CD14-positive monocyte (primary cell): Measurements from ENCODE around the gene TPK1. TPM values are rescaled to one million over a fixed set of nuclear protein-coding genes. Genes with fewer than 3 reads are reported as not detected.

ENCODE experiments used
- DNase-seq, 3 donors: peaks; one replicate each; pipeline ENCODE4 v3.0.0-alpha.2; 2011 to 2022
- H2AFZ ChIP-seq: 2 replicates; pipeline ENCODE4 v1.6.0; 2012; ENCODE audit warnings: mild to moderate bottlenecking, low read depth, low read length, inconsistent platforms; ENCODE audit not compliant: insufficient read depth, poor library complexity, severe bottlenecking
- H3K27ac ChIP-seq, 2 donors: 1 replicate in 1 of 2; 2 replicates in 1 of 2; pipeline ENCODE4 v1.5.1; 2012 to 2013; ENCODE audit warnings: low read length in 2 of 2, control low read depth in 1 of 2, inconsistent platforms in 1 of 2, low read depth in 1 of 2, mild to moderate bottlenecking in 1 of 2
- H3K27me3 ChIP-seq, 2 donors: one replicate each; pipeline versions ENCODE4 v1.6.0 to v1.6.1; 2011 to 2013; ENCODE audit warnings: low read length in 2 of 2; ENCODE audit not compliant: control insufficient read depth in 2 of 2, insufficient read depth in 2 of 2
- H3K36me3 ChIP-seq, 2 donors: replicated peaks in 1 of 2; 1 replicate in 1 of 2; 2 replicates in 1 of 2; pipeline versions ENCODE4 v1.5.1 to v1.6.1; 2012 to 2013; ENCODE audit warnings: low read length in 2 of 2, control low read depth in 1 of 2, inconsistent platforms in 1 of 2, mild to moderate bottlenecking in 1 of 2; ENCODE audit not compliant: insufficient read depth in 2 of 2, control insufficient read depth in 1 of 2
- H3K4me1 ChIP-seq, 2 donors: 1 replicate in 1 of 2; 2 replicates in 1 of 2; pipeline versions ENCODE4 v1.5.1 to v1.6.1; 2012 to 2013; ENCODE audit warnings: low read length in 2 of 2, control low read depth in 1 of 2, inconsistent platforms in 1 of 2, mild to moderate bottlenecking in 1 of 2, moderate library complexity in 1 of 2; ENCODE audit not compliant: insufficient read depth in 2 of 2, control insufficient read depth in 1 of 2
- H3K4me2 ChIP-seq: replicated peaks from 2 replicates; pipeline ENCODE3; 2012; ENCODE audit warnings: low read length, moderate library complexity, mild to moderate bottlenecking; ENCODE audit not compliant: poor library complexity, severe bottlenecking; ENCODE audit errors: extremely low read depth
- H3K4me3 ChIP-seq, 3 experiments: fragments of 200-600 bp in 1 of 3; sonication (generic) in 1 of 3; replicated peaks in 1 of 3; 1 replicate in 2 of 3; 2 replicates in 1 of 3; pipeline ENCODE4 v1.5.1; 2011 to 2013; ENCODE audit warnings: low read length in 3 of 3, mild to moderate bottlenecking in 3 of 3, control low read depth in 2 of 3, low read depth in 2 of 3, inconsistent platforms in 1 of 3, moderate library complexity in 1 of 3
- H3K79me2 ChIP-seq: 2 replicates; pipeline ENCODE4 v1.6.0; 2012; ENCODE audit warnings: mild to moderate bottlenecking, control low read depth, inconsistent platforms, low read length, moderate library complexity; ENCODE audit not compliant: insufficient read depth
- H3K9ac ChIP-seq: 2 replicates; pipeline ENCODE4 v1.6.0; 2017; ENCODE audit warnings: low read length, mild to moderate bottlenecking; ENCODE audit not compliant: insufficient read depth, poor library complexity, severe bottlenecking
- H3K9me3 ChIP-seq, 2 donors: replicated peaks in 1 of 2; 1 replicate in 1 of 2; 2 replicates in 1 of 2; pipeline versions ENCODE4 v1.5.1 to v1.6.1; 2012 to 2013; ENCODE audit warnings: low read length in 2 of 2, control low read depth in 1 of 2; ENCODE audit not compliant: control insufficient read depth in 1 of 2, insufficient read depth in 1 of 2
- H4K20me1 ChIP-seq: 2 replicates; pipeline ENCODE4 v1.6.0; 2012; ENCODE audit warnings: mild to moderate bottlenecking, low read length, control low read depth, moderate library complexity; ENCODE audit not compliant: insufficient read depth
- H3K27ac Mint-ChIP-seq, 7 donors: one replicate each; pipeline ENCODE4 v1.8.0; 2020; ENCODE audit warnings: mild to moderate bottlenecking in 7 of 7, mixed read lengths in 7 of 7, moderate library complexity in 6 of 7, inconsistent platforms in 2 of 7
- H3K27me3 Mint-ChIP-seq, 3 donors: one replicate each; pipeline ENCODE4 v1.8.0; 2021 to 2022; ENCODE audit warnings: low read depth in 3 of 3, mild to moderate bottlenecking in 3 of 3, mixed read lengths in 3 of 3, moderate library complexity in 3 of 3, inconsistent platforms in 1 of 3
- H3K36me3 Mint-ChIP-seq, 2 donors: one replicate each; pipeline ENCODE4 v1.8.0; 2020; ENCODE audit warnings: mixed read lengths in 2 of 2, inconsistent platforms in 1 of 2, mild to moderate bottlenecking in 1 of 2
- H3K4me1 Mint-ChIP-seq: one replicate; pipeline ENCODE4 v1.8.0; 2020; ENCODE audit warnings: mild to moderate bottlenecking, mixed read lengths
- H3K4me3 Mint-ChIP-seq, 2 donors: one replicate each; pipeline ENCODE4 v1.8.0; 2020; ENCODE audit warnings: mild to moderate bottlenecking in 2 of 2, mixed read lengths in 2 of 2, moderate library complexity in 1 of 2
- H3K9me3 Mint-ChIP-seq, 7 donors: one replicate each; pipeline ENCODE4 v1.8.0; 2020 to 2022; ENCODE audit warnings: mixed read lengths in 7 of 7, mild to moderate bottlenecking in 6 of 7, moderate library complexity in 6 of 7, inconsistent platforms in 2 of 7
- CTCF ChIP-seq: fragments of 200-600 bp; IDR thresholded peaks from one replicate; pipeline ENCODE4 v1.8.0; 2022; ENCODE audit warnings: antibody characterized with exemption, mild to moderate bottlenecking
- WGBS: methylation state at CpG from one replicate; pipeline ENCODE4 v1.1.5; 2013; ENCODE audit warnings: missing lambda C conversion rate; ENCODE audit not compliant: insufficient coverage; 5-methylcytosine and 5-hydroxymethylcytosine counted together
- intact Hi-C, 2 donors: fragments of 100-400 bp; cut with micrococcal nuclease; formaldehyde crosslinking; loops; one replicate each; pipeline versions ENCODE4 v1.15.0 to v1.15.1; 2023
- polyA plus RNA-seq, 3 donors: library from polyadenylated mRNA; depleted of rRNA in 1 of 3; unstranded in 2 of 3; stranded (reverse) in 1 of 3; fragments of 300-500 nt in 2 of 3; fragments of >200 nt in 1 of 3; fragmentation: Illumina TruSeq in 2 of 3; gene quantifications; 1 replicate in 2 of 3; 2 replicates in 1 of 3; pipeline ENCODE4 v1.2.3, GENCODE V29; 2012 to 2021

TPK1 gene
- polyA plus RNA-seq, 3 donors, result 18.9 to 33.8 (median 33.1) TPM

GRCh38 chr7:144452064-144452463, 383.8 kb downstream of the TPK1 start:
- TF ChIP-seq CTCF, result no peak
- Mint-ChIP-seq H3K36me3 (peaks cover 0 to 7% of the 10 kb centered on the region in 2 donors), H3K27ac (no peak overlapping the region), H3K4me3 (no peak overlapping the region), H3K27me3 (peaks cover 0 to 1% (median 1%) of the 10 kb centered on the region in 3 donors), H3K9me3 (peaks cover 0 to 5% (median 2%) of the 10 kb centered on the region in 7 donors), H3K4me1 (no peaks in the 10 kb centered on the region)
- Histone ChIP-seq H3K9ac (no peak overlapping the region), H3K36me3 (peaks cover 0 to 4% of the 10 kb centered on the region in 2 donors), H3K4me3 (no peak overlapping the region), H3K27me3 (no peaks in the 10 kb centered on the region), H4K20me1 (no peaks in the 10 kb centered on the region), H3K4me2 (no peak overlapping the region), H3K4me1 (no peaks in the 10 kb centered on the region), H3K79me2 (no peaks in the 10 kb centered on the region), H3K9me3 (no peaks in the 10 kb centered on the region), H3K27ac (no peak overlapping the region), H2AFZ (no peak overlapping the region)
- intact Hi-C loops, result no loop called here
- WGBS, result no CpG with 5 or more reads among the region's 5 CpGs
- DNase-seq, result no peak

- Histone ChIP-seq H4K20me1 (no peaks in the 10 kb centered on the region), H3K4me2 (no peak overlapping the region), H3K4me1 (no peaks in the 10 kb centered on the region), H2AFZ (no peak overlapping the region), H3K27me3 (no peaks in the 10 kb centered on the region), H3K36me3 (no peaks in the 10 kb centered on the region), H3K9me3 (no peaks in the 10 kb centered on the region), H3K79me2 (no peaks in the 10 kb centered on the region), H3K27ac (no peak overlapping the region), H3K4me3 (no peak overlapping the region), H3K9ac (no peak overlapping the region)
- DNase-seq, result no peak
- no peak for TF ChIP-seq CTCF
- Mint-ChIP-seq H3K4me1 (no peaks in the 10 kb centered on the region), H3K27me3 (peaks cover 1 to 2% (median 2%) of the 10 kb centered on the region in 3 donors), H3K36me3 (no peaks in the 10 kb centered on the region), H3K9me3 (peaks cover 0 to 2% (median 0%) of the 10 kb centered on the region in 7 donors), H3K4me3 (no peak overlapping the region), H3K27ac (no peak overlapping the region)
- intact Hi-C loops, result no loop called here
- WGBS, result no CpG with 5 or more reads among the region's 1 CpG
These were observed 390.3 kb downstream of the TPK1 start for GRCh38 chr7:144445590-144445989.
